ENCODE data around the gene SPAG7. TPM values are rescaled to one million over a fixed set of nuclear protein-coding genes. Genes with fewer than 3 reads are reported as not detected.
"Not testable (repeated sequence)": the region's sequence is repeated elsewhere in the genome, so short reads cannot be mapped to it uniquely, and the experiment has no call there.

Gene SPAG7
- total RNA-seq, 1 donor from 2014 or later = 61.8 TPM

DNA sequence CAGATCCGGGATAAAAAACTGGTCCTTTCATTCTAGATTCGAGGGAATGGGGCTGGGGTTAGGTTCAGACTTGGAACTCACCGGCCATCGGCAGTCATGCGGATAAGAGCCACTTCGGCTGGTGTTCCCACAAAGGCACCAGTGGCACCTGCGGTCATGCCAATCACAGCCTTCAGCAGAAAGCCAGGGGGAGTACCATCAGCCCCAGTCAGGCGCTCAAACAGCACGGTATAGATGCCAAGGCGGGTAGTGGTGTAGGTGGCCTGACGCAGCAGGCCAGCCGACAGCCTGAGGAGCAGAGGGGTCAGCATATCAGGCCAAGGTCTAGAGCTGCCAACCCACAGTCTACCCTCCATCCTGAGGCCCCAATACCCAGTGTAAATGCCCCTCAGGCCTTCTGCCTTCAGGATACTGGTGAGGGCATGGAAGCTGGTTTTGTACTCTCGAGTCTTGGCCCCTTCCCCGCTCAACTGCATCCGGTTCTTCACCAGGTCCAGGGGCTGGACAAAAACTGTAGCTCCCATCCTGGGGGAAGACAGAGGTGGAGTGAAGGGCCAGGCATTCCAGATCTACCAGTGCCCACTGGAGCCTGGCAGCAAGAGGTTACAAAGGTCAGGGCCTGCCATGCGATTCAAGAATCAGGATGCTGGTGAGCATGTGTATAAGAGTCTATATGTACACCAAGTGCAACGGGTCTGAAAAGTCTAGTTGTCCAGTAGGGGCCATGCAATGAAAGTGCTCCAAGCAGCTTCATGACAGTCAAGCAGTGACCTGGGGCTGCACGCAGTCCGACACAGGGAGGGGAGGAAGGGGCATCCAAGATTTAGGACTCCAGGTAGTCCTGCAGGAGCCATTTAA lies 28.7 kb downstream of the SPAG7 start:
- DNase-seq (ENCODE audit: extremely low read depth, low read depth, low spot score) = no peak

DNA sequence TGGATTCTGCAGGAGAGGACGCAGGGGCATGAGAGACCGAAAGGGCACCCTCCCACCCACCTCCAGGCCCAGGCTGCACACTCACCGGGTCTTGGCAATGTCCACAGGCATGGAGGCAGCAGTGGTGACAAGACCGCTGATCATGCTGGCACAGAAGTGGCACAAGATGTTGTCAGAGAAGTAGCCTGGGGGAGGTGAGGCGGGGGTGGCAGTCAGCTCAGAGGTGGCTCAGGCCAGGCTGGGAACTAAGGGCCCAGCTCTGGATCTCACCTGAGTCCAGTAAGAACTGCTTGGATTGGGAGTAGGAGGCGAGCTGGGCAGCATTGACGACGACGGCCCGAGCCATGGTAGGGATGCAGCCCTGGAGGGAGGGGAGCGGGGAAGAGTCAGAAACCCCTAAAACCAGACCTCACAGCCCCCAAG lies 29.5 kb downstream of the SPAG7 start:
- DNase-seq (ENCODE audit: extremely low read depth, low read depth, low spot score) = no peak

DNA sequence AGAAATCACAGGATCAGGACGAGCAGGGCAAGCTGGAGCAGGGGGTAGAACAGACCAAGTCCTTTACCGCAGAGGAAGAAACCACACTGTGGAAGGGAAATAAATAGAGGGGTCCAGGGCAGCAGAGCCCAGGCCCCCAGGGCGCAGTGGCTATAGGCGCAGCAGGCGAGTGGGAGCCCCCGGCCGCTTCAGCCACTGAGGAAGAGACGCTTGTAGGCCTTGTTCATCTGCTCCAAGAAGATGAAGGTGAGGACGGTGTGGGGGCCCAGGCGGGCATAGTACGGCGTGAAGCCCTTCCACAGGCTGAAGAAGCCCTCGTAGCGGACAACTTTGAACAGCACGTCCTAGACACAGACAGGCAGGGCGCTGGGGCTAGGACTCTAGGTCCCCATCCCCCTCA lies 30.1 kb downstream of the SPAG7 start:
- no peak for DNase-seq (ENCODE audit: extremely low read depth, low read depth, low spot score)

DNA sequence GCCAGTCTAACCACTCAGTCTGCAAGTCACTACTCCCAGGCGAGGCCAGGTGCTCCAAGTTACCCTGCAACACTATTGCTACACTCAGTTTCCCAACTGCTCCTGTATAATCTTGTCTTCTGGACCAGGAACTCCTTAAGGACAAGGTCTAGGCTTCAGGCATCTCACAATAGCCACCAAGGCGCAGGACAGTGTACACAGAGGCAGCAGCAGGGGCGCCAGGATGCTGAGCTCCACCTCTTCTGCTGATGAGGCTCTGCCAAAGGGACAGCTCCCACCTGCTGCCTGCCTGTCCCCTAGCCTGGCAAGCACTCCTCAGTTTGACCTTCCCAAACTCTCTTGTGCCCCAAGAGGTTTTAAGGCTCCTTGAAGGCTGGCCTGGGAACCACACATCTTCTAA lies 31.2 kb downstream of the SPAG7 start:
- DNase-seq (ENCODE audit: extremely low read depth, low read depth, low spot score) = no peak

DNA sequence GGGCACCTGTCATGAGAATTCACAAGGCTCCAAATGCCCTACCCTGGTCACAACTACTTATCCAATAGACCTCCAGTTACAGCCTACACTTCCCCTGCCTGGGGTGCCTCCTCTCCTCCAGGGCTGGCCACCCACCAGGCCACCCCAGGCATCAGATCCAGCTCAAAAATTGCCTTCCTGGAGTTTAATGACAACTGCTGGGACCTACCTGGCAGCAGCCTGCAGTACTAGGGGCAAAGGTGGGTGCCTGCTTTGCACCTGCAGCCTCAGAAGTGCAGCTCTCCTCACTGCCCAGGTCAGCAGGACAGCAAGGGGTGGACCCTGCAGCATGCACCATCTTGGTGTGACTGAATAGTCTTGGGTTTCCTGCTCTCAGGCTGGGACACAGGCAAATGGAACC lies 32.0 kb downstream of the SPAG7 start:
- DNase-seq (ENCODE audit: extremely low read depth, low read depth, low spot score) = no peak

DNA sequence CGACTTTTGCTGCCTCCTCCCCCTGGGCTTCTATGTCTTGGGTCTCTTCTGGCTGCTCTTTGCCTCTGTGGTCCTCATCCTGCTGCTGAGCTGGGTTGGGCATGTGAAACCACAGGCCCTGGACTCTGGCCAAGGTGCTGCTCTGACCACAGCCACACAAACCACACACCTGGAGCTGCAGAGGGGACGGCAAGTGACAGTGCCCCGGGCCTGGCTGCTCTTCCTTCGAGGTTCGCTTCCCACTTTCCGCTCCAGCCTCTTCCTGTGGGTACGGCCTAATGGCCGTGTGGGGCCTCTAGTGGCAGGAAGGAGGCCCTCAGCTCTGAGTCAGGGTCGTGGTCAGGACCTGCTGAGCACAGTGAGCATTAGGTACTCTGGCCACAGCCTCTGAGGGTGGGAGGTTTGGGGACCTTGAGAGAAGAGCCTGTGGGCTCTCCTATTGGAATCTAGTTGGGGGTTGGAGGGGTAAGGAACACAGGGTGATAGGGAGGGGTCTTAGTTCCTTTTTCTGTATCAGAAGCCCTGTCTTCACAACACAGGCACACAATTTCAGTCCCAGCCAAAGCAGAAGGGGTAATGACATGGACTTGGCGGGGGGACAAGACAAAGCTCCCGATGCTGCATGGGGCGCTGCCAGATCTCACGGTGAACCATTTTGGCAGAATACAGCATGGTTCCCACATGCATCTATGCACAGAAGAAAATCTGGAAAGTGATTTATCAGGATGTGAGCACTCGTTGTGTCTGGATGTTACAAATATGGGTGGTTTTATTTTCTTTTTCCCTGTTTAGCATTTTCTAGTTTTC lies 33.2 kb downstream of the SPAG7 start:
- DNase-seq (ENCODE audit: extremely low read depth, low read depth, low spot score) = no peak

DNA sequence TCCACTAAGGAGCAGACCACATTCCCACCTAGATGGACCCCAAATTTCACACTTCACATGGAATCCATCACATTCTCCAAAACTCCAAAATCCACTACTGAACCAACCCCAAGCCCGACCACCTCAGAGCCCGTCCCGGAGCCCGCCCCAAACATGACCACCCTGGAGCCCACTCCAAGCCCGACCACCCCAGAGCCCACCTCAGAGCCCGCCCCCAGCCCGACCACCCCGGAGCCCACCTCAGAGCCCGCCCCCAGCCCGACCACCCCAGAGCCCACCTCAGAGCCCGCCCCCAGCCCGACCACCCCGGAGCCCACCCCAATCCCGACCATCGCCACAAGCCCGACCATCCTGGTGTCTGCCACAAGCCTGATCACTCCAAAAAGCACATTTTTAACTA lies 34.0 kb downstream of the SPAG7 start:
- DNase-seq (ENCODE audit: extremely low read depth, low read depth, low spot score) = no peak

DNA sequence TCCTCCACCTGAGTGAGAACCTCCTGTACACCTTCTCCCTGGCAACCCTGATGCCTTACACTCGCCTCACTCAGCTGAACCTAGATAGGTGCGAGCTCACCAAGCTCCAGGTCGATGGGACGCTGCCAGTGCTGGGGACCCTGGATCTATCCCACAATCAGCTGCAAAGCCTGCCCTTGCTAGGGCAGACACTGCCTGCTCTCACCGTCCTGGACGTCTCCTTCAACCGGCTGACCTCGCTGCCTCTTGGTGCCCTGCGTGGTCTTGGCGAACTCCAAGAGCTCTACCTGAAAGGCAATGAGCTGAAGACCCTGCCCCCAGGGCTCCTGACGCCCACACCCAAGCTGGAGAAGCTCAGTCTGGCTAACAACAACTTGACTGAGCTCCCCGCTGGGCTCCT lies 34.9 kb downstream of the SPAG7 start:
- no peak for DNase-seq (ENCODE audit: extremely low read depth, low read depth, low spot score)

DNA sequence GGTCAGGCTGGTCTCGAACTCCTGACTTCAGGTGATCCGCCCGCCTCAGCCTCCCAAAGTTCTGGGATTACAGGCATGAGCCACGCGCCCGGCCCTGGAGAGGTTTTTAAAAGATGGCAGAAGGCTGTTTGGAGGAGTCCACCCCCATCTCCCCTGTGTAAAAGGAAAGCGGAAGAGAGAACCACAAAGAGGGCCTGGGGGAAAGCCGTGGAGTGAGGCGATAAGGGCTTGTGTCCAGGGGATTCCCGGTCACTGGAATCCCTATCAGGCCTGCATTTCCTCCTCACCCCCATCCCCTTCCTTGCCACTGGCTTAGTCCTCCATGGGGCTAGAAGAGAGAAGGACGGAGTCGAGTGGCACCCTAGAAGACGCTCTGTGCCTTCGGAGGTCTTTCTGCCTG lies 35.7 kb downstream of the SPAG7 start, which contains the start of gene GP1BA:
GP1BA (plus strand) TSS at position 315 of the 400 bp plus-strand sequence. CDS start 328 bp downstream, outside the sequence.
- no peak for DNase-seq (ENCODE audit: extremely low read depth, low read depth, low spot score)

DNA sequence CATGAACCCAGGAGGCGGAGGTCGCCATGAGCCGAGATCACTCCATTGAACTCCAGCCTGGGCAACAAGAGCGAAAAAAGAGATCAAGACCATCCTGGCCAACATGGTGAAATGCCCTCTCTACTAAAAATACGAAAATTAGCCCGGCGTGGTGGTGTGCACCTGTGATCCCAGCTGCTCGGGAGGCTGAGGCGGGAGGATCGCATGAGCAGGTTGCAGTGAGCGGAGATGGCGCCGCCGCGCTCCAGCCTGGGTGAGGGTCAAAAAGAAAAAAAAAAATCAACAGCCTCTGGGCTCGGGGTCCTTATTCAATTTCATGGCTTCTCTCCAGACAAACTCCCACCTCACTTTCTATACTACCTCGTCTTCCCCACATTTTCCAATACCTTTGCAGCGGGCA lies 38.7 kb downstream of the SPAG7 start:
- DNase-seq (ENCODE audit: extremely low read depth, low read depth, low spot score) = no peak

DNA sequence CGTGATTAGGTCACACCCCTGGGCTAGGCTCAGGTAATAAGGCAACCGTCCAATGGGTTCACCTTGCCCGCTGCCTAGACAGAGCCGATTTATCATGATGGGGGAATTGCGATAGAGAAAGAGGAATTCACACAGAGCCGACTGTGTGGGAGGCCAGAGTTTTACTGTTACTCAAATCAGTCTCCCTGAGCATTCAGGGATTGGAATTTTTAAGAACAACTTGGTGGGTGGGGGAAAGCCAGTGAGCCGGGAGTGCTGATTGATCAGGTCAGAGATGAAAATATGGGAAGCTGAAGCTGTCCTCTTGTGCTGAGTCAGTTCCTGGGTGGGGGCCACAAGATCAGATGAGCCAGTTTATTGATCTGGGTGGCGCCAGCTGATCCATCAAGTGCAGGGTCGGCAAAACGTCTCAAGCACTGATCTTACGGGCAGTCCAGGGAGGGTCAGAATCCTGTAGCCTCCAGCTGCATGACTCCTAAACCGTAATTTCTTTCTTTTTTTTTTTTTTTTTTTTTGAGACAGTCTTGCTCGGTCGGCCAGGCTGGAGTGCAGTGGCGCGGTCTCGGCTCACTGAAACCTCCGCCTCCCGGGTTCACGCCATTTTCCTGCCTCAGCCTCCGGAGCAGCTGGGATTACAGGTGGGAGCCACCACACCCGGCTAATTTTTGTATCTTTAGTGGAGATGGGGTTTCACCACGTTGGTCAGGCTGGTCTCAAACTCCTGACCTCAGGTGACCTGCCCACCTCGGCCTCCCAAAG lies 40.9 kb downstream of the SPAG7 start:
- not testable (repeated sequence) for DNase-seq (ENCODE audit: extremely low read depth, low read depth, low spot score)

DNA sequence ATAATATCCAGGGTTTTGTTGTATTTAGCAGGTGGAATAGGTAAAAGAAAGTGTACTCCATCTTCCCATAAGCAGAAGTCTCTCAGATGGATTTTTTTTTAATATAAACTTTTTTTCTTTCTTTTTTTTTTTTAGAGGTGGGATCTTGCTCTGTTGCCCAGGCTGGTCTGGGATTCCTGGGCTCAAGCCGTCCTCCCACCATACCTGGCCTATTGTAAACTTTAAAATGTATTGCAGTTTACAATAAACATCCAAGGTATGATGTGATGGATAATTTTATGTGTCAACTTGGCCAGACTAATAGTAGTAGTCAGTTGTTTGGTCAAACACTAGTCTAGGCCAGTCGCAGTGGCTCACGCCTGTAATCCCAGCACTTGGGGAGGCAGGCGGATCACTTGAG lies 46.3 kb downstream of the SPAG7 start:
- DNase-seq (ENCODE audit: extremely low read depth, low read depth, low spot score) = no peak

DNA sequence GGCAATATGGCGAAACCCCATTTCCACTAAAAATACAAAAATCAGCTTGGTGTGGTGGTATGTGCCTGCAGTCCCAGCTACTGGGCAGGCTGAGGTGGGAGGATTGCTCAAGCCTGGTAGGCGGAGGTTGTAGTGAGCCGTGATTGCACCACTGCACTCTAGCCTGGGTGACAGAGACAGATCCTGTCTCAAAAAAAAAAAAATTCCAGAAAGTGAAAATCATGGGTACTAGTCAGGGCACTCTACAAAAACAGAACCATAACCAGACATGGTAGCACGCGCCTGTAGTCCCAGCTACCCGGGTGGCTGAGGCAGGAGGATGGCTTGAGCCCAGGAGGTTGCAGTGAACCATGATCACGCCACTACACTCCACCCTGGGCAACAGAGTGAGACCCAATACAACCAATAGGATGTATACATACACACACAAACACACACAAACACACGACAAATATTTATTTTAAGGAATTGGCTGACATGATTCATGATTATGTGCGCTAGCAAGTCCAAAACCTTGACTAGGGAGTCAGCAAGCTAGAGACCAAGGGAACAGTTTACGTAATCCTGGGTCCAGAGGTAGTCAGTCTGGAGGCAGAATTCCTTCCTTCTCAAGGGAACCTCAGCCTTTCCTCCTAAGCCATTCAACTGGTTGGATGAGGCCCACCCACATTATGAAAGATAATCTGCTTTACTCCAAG lies 47.1 kb downstream of the SPAG7 start:
- no peak for DNase-seq (ENCODE audit: extremely low read depth, low read depth, low spot score)

DNA sequence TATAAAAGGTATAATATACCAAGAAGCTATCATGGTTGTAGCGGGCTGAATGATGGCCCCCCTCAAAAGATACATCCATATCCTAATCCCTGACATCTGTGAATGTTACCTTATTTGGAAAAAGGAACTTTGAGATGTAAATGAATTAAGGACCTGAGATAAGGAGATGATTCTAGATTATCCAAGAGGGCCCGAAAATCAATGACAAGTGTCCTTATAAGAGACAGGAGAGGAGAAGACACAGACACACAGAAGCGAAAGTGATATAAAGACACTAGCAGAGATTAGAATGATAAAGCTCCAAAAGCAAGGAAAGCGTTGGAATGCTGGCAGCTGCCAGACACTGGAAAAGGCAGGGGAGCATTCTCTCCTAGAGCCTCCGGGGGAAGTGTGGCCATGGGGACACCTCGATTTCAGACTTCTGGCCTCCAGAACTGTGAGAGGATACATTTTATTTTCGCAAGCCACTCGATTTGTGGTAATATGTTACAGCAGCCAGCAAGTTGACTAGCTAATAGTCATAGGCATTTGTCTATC lies 48.0 kb downstream of the SPAG7 start:
- no peak for DNase-seq (ENCODE audit: extremely low read depth, low read depth, low spot score)

DNA sequence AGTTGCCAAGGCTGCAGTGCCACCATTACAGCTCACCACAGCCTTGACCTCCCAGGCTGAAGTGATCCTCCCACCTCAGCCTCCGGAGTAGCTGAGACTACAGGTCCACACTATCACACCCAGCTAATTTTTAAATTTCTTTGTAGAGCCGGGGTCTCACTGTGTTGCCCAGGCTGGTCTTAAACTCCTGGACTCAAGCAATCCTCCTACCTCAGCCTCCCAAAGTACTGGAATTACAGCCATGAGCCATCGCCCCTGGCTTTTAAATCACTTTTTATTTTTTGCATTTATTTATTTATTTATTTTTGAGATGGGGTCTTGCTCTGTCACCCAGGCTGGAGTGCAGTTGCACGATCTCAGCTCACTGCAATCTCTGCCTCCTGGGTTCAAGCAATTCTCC lies 53.1 kb downstream of the SPAG7 start:
- not testable (repeated sequence) for DNase-seq (ENCODE audit: extremely low read depth, low read depth, low spot score)

DNA sequence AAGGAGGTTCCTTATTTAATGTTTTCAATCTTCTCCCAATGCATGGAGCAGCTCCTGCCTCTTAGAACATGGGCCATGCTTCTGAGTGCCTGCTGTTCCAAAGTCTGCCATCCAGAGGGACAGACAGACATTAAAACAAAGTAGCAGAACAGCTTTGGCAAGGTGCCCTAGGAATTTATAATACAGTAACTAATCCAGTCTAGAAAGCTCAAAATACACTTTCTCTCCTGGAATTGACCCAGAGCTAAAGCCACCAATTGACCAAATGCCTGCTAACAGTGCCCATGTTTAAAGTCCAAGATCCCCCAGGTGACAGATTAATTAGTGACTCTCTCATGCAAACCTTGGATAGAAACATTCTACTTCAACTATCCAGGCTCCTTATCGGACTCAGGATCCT lies 53.6 kb downstream of the SPAG7 start:
- no peak for DNase-seq (ENCODE audit: extremely low read depth, low read depth, low spot score)
